ENCODE measurements around the gene TBC1D22A. TPM values are rescaled to one million over a fixed set of nuclear protein-coding genes. Genes with fewer than 3 reads are reported as not detected.

TBC1D22A gene
- total and polyA plus RNA-seq, 9 of the 15 experiments (the other 6 are each of a cell fraction or from before 2014, with no cell fraction given): 0.20 to 11.5 (median 5.2) TPM

- TF ChIP-seq ZNF408 (CRISPR knock-in tag; IDR thresholded peaks at IDR 0.05; ENCODE audit: low read depth) (no peak), RFX5 (IDR thresholded peaks at IDR 0.05; ENCODE audit: low read depth, low read length) (no peak), ZNF76 (CRISPR knock-in tag; IDR thresholded peaks at IDR 0.05; ENCODE audit: borderline replicate concordance) (no peak), ZNF511 (CRISPR knock-in tag; IDR thresholded peaks at IDR 0.05) (no peak)
These were observed 209.3 kb downstream of the TBC1D22A start (continued) for GRCh38 chr22:46971764-46972125.

- in situ Hi-C loops (cut with MboI): no loop called here
These were observed 209.8 kb downstream of the TBC1D22A start for GRCh38 chr22:46972256-46972655.

More at GRCh38 chr22:46972256-46972655, 209.8 kb downstream of the TBC1D22A start:
- POLR2A ChIA-PET: no interaction called here
- DNase-seq (ENCODE audit: extremely low read depth in 1 of 4, low spot score in 3 of 4) (no peak), ATAC-seq (no peak), FAIRE-seq (no peak)
- no peak overlapping the region for H2AFZ ChIP-seq (ENCODE audit: low read depth, low read length)
- no TSS peak for BruUV-seq (replicated peaks)
- WGBS (ENCODE audit: insufficient coverage, low coverage, missing lambda C conversion rate): 81% methylated on average over 13 of the region's 17 CpGs
- H3K27me3 ChIP-seq (ENCODE audit: control insufficient read depth in 2 of 2, insufficient read depth in 2 of 2, low read length in 2 of 2): no peaks in the 10 kb centered on the region
- no peak overlapping the region for H3K4me3 ChIP-seq
- no peak overlapping the region for H3K4me2 ChIP-seq (ENCODE audit: insufficient read depth, low read length)
- H4K20me1 ChIP-seq (replicated peaks; ENCODE audit: control insufficient read depth, insufficient read depth, low read length): no peaks in the 10 kb centered on the region
- no peak overlapping the region; a peak in 1 of 4 replicates for H3K9ac ChIP-seq (ENCODE audit: insufficient read depth in 1 of 2, low read depth in 2 of 2, low read length in 2 of 2)
- no peaks in the 10 kb centered on the region for H3K79me2 ChIP-seq (ENCODE audit: control insufficient read depth, insufficient read depth, low read length)
- intact Hi-C loops (cut with micrococcal nuclease): no loop called here
- TF ChIP-seq GABPB1 (CRISPR knock-in tag; IDR thresholded peaks at IDR 0.05) (no peak), FOXO4 (CRISPR knock-in tag; IDR thresholded peaks at IDR 0.05) (no peak)
- H3K4me1 ChIP-seq (replicated peaks in 1 of 2; ENCODE audit: control insufficient read depth in 2 of 2, insufficient read depth in 2 of 2, low read length in 2 of 2): peaks cover 2 to 19% of the 10 kb centered on the region in 2 experiments; a peak in 4 of 5 replicates
- no peaks in the 10 kb centered on the region for H3K9me1 ChIP-seq (ENCODE audit: control insufficient read depth, insufficient read depth, low read length)
- no peaks in the 10 kb centered on the region for H3K36me3 ChIP-seq (ENCODE audit: control insufficient read depth, insufficient read depth, low read length)
- H3K9me3 ChIP-seq (replicated peaks; ENCODE audit: control insufficient read depth, insufficient read depth, low read depth, low read length): no peaks in the 10 kb centered on the region
- no peak overlapping the region for H3K27ac ChIP-seq (ENCODE audit: extremely low read depth, low read depth, low read length)
- CTCF ChIA-PET (ENCODE audit: low intra/inter-chr PET ratio): no interaction called here

All from K562 (cell line).